GM23338 (cell line): ENCODE measurements around the gene GAB2. TPM values are rescaled to one million over a fixed set of nuclear protein-coding genes. Genes with fewer than 3 reads are reported as not detected.

Experiments
- ATAC-seq: fragments of 200-7000 bp; cut with Tn5 transposase; 3 replicates; pipeline ENCODE4 v1.9.1; 2020
- DNase-seq: peaks from one replicate; pipeline ENCODE4 v3.0.0-alpha.2; 2015; ENCODE audit warnings: low spot score
- H2AFZ ChIP-seq: fragments of 200-600 bp; sonication (generic); 2 replicates; pipeline ENCODE4 v1.8.0; 2016; ENCODE audit warnings: antibody characterized with exemption, mild to moderate bottlenecking, moderate library complexity
- H3F3A ChIP-seq: fragments of 200-600 bp; sonication (generic); replicated peaks from 2 replicates; pipeline ENCODE4 v1.8.0; 2017; ENCODE audit warnings: antibody characterized with exemption, mixed run types, low read depth
- H3K27ac ChIP-seq: fragments of 200-600 bp; sonication (generic); 2 replicates; pipeline ENCODE4 v1.6.1; 2016; ENCODE audit warnings: low read depth
- H3K27me3 ChIP-seq: fragments of 200-600 bp; sonication (generic); 2 replicates; pipeline ENCODE4 v1.8.0; 2016; ENCODE audit warnings: mild to moderate bottlenecking, mixed run types, moderate library complexity; ENCODE audit not compliant: insufficient read depth
- H3K36me3 ChIP-seq: fragments of 200-600 bp; sonication (generic); 2 replicates; pipeline ENCODE4 v1.8.0; 2016; ENCODE audit warnings: mild to moderate bottlenecking; ENCODE audit not compliant: insufficient read depth
- H3K4me1 ChIP-seq: fragments of 200-600 bp; sonication (generic); 2 replicates; pipeline ENCODE4 v1.8.0; 2016; ENCODE audit warnings: mild to moderate bottlenecking, moderate library complexity; ENCODE audit not compliant: insufficient read depth
- H3K4me2 ChIP-seq: fragments of 200-600 bp; sonication (generic); 2 replicates; pipeline ENCODE4 v1.7.1; 2017; ENCODE audit warnings: mixed run types
- H3K4me3 ChIP-seq: fragments of 200-600 bp; sonication (generic); 2 replicates; pipeline ENCODE4 v1.6.1; 2016; ENCODE audit warnings: mixed run types
- H3K79me2 ChIP-seq: fragments of 200-600 bp; sonication (generic); replicated peaks from 2 replicates; pipeline ENCODE4 v1.8.0; 2017; ENCODE audit warnings: mild to moderate bottlenecking; ENCODE audit not compliant: insufficient read depth
- H3K9me2 ChIP-seq: fragments of 200-600 bp; sonication (generic); 2 replicates; pipeline ENCODE4 v1.8.0; 2017; ENCODE audit not compliant: insufficient read depth
- H4K20me1 ChIP-seq: fragments of 200-600 bp; sonication (generic); replicated peaks from 2 replicates; pipeline ENCODE4 v1.8.0; 2017; ENCODE audit warnings: mild to moderate bottlenecking; ENCODE audit not compliant: insufficient read depth
- H3K27ac Mint-ChIP-seq: 2 replicates; pipeline ENCODE4 v1.8.0; 2020; ENCODE audit warnings: inconsistent platforms, mild to moderate bottlenecking, moderate library complexity, mixed read lengths
- H3K27me3 Mint-ChIP-seq: 3 replicates; pipeline ENCODE4 v1.8.0; 2022; ENCODE audit warnings: low read depth, mild to moderate bottlenecking, moderate library complexity, mixed read lengths, inconsistent platforms; ENCODE audit not compliant: insufficient read depth, poor library complexity
- H3K36me3 Mint-ChIP-seq: 3 replicates; pipeline ENCODE4 v1.8.0; 2021; ENCODE audit warnings: low read depth, mild to moderate bottlenecking, inconsistent platforms, moderate library complexity, mixed read lengths
- H3K4me1 Mint-ChIP-seq: 3 replicates; pipeline ENCODE4 v1.8.0; 2020; ENCODE audit warnings: mild to moderate bottlenecking, inconsistent platforms, mixed read lengths
- H3K4me3 Mint-ChIP-seq: 3 replicates; pipeline ENCODE4 v1.8.0; 2021; ENCODE audit warnings: moderate library complexity, mild to moderate bottlenecking, inconsistent platforms, mixed read lengths
- H3K9me3 Mint-ChIP-seq: 3 replicates; pipeline ENCODE4 v1.8.0; 2020; ENCODE audit warnings: moderate library complexity, mild to moderate bottlenecking, inconsistent platforms, mixed read lengths
- CREB1 ChIP-seq: fragments of 250-450 bp; sonication (Bioruptor Pico); IDR thresholded peaks from 2 replicates; pipeline ENCODE4 v1.5.0; 2020; ENCODE audit warnings: low read depth, mild to moderate bottlenecking, moderate library complexity
- CTCF ChIP-seq, 2 experiments: fragments of 200-600 bp in 1 of 2; sonication (generic) in 1 of 2; conservative IDR thresholded peaks; 2 replicates each; pipeline versions ENCODE4 v1.5.1 to v1.6.1; 2016 to 2017; ENCODE audit warnings: antibody characterized with exemption in 2 of 2, low read depth in 2 of 2, mild to moderate bottlenecking in 2 of 2, moderate library complexity in 1 of 2
- ETS1 ChIP-seq: IDR thresholded peaks from 2 replicates; pipeline ENCODE4 v1.6.1; 2016; ENCODE audit warnings: antibody characterized with exemption
- EZH2 ChIP-seq: fragments of 200-600 bp; sonication (generic); IDR thresholded peaks from one replicate; pipeline ENCODE4 v1.8.0; 2017; ENCODE audit warnings: antibody characterized with exemption, mild to moderate bottlenecking, low read depth; ENCODE audit not compliant: unreplicated experiment
- EZH2phosphoT487 ChIP-seq: fragments of 200-600 bp; sonication (generic); IDR thresholded peaks from one replicate; pipeline ENCODE4 v1.8.1; 2018; ENCODE audit warnings: antibody characterized with exemption; ENCODE audit not compliant: unreplicated experiment
- JUNB ChIP-seq: IDR thresholded peaks from one replicate; pipeline ENCODE4 v1.6.1; 2016; ENCODE audit warnings: antibody characterized with exemption; ENCODE audit not compliant: unreplicated experiment
- NANOG ChIP-seq: IDR thresholded peaks from 2 replicates; pipeline ENCODE4 v1.6.1; 2016; ENCODE audit warnings: antibody characterized with exemption, borderline replicate concordance
- POLR2AphosphoS5 ChIP-seq: IDR thresholded peaks from 2 replicates; pipeline ENCODE4 v1.6.1; 2016; ENCODE audit warnings: antibody characterized with exemption, low read depth
- REST ChIP-seq: IDR thresholded peaks from one replicate; pipeline ENCODE4 v1.6.1; 2018; ENCODE audit warnings: antibody characterized with exemption; ENCODE audit not compliant: unreplicated experiment
- STAT1 ChIP-seq: IDR thresholded peaks from one replicate; pipeline ENCODE4 v1.6.1; 2016; ENCODE audit warnings: antibody characterized with exemption; ENCODE audit not compliant: unreplicated experiment
- ZNF114 ChIP-seq: fragments of 250-450 bp; sonication (Bioruptor Pico); IDR thresholded peaks from 2 replicates; pipeline ENCODE4 v1.5.0; 2020; ENCODE audit warnings: mild to moderate bottlenecking, moderate library complexity
- ZNF331 ChIP-seq: fragments of 250-450 bp; sonication (Bioruptor Pico); IDR thresholded peaks from 2 replicates; pipeline ENCODE4 v1.5.0; 2020; ENCODE audit warnings: low read depth, mild to moderate bottlenecking, moderate library complexity
- ZNF462 ChIP-seq: fragments of 250-450 bp; sonication (Bioruptor Pico); IDR thresholded peaks from 2 replicates; pipeline ENCODE4 v1.5.0; 2020; ENCODE audit warnings: mild to moderate bottlenecking, moderate library complexity
- polyA plus RNA-seq: library from polyadenylated mRNA; unstranded; fragments of >200 nt; fragmentation: Nextera tagmentation; extraction: Ambion mirVana; gene quantifications from 2 replicates; pipeline ENCODE4 v1.2.1, GENCODE V29; 2016
- total RNA-seq: library from RNA; depleted of rRNA; stranded (reverse); fragments of >200 nt; shearing (Covaris generic); gene quantifications from 2 replicates; pipeline ENCODE4 v1.2.3, GENCODE V29; 2014

GAB2 gene
- total and polyA plus RNA-seq, 2 experiments from 2014 or later: 2.0 to 10.8 TPM

GRCh38 chr11:78444726-78445125, 27.1 kb upstream of the GAB2 start:
- no peak overlapping the region for H3K4me3 Mint-ChIP-seq
- Histone ChIP-seq H3F3A (no peaks in the 10 kb centered on the region), H3K27ac (no peak overlapping the region), H3K4me3 (no peak overlapping the region), H3K27me3 (no peaks in the 10 kb centered on the region), H4K20me1 (0 out of 2 replicates have a peak, but pooled peaks cover 3% of the 10 kb centered on the region), H2AFZ (no peak overlapping the region), H3K36me3 (peaks cover 7% of the 10 kb centered on the region; the same call in 1 of the 2 replicates), H3K4me1 (no peaks in the 10 kb centered on the region), H3K4me2 (no peak overlapping the region), H3K9me2 (no peaks in the 10 kb centered on the region), H3K79me2 (no peaks in the 10 kb centered on the region)
- peaks cover 3% of the 10 kb centered on the region for H3K27me3 Mint-ChIP-seq
- H3K27ac Mint-ChIP-seq: no peak overlapping the region
- peaks cover 23% of the 10 kb centered on the region; the same call in 2 of the 3 replicates for H3K36me3 Mint-ChIP-seq
- H3K9me3 Mint-ChIP-seq: no peaks in the 10 kb centered on the region
- no peaks in the 10 kb centered on the region for H3K4me1 Mint-ChIP-seq
- DNase-seq (no peak), ATAC-seq (no peak)
- TF ChIP-seq NANOG (no peak), POLR2AphosphoS5 (no peak), ETS1 (no peak), ZNF462 (CRISPR knock-in tag) (no peak), EZH2 (no peak), CTCF (conservative IDR thresholded peaks at IDR 0.05; ENCODE audit: low read depth in 2 of 2) (no peak), CREB1 (no peak), JUNB (no peak), EZH2phosphoT487 (no peak), ZNF114 (CRISPR knock-in tag) (no peak), REST (no peak), ZNF331 (CRISPR knock-in tag) (no peak), STAT1 (no peak)
